Activated naive CD8-positive, alpha-beta T cell treated with anti-CD3 and anti-CD28 coated beads, Interleukin-2, amount 50 U/mL, for 24 hours (primary cell): Measurements from ENCODE around the gene IPPK.

Source experiments
- ATAC-seq: fragments of 150-1000 bp; cut with Tn5 transposase; one replicate; pipeline ENCODE4 v1.10.0; 2021
- DNase-seq: peaks from one replicate; pipeline ENCODE4 v3.0.0; 2021
- H3K27ac Mint-ChIP-seq: one replicate; pipeline ENCODE4 v1.8.0; 2021; ENCODE audit warnings: mild to moderate bottlenecking, mixed read lengths
- H3K27me3 Mint-ChIP-seq: one replicate; pipeline ENCODE4 v1.8.0; 2021; ENCODE audit warnings: mixed read lengths
- H3K36me3 Mint-ChIP-seq: one replicate; pipeline ENCODE4 v1.8.0; 2021; ENCODE audit warnings: low read depth, mixed read lengths
- H3K4me1 Mint-ChIP-seq: one replicate; pipeline ENCODE4 v1.8.0; 2021; ENCODE audit warnings: mixed read lengths
- H3K4me3 Mint-ChIP-seq: one replicate; pipeline ENCODE4 v1.8.0; 2021; ENCODE audit warnings: mild to moderate bottlenecking, moderate library complexity, mixed read lengths
- H3K9me3 Mint-ChIP-seq: one replicate; pipeline ENCODE4 v1.8.0; 2021; ENCODE audit warnings: mixed read lengths

IPPK gene

DNA sequence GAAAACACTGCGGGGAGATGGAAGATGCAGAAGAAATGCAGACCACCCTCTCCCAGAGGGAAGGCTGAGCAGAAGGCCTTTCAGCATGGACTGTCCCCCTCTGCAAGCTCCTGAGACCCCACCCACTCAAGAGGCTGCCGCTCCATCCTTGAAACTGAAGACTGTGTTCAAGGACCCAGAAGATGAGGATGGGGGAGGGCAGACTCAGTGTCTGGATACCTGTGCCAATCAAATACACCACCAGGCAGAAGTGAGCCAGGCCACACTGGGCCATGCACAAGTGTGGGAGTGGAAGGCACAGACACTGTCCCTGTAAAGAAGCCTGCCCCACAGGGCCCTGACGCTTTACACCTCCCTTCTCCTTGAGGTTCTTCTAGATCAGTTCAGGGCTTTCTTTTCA is 40.0 kb upstream of the IPPK start:
- DNase-seq (no peak), ATAC-seq (no peak)
- no peak overlapping the region for H3K27ac Mint-ChIP-seq
- no peaks in the 10 kb centered on the region for H3K27me3 Mint-ChIP-seq
- no peaks in the 10 kb centered on the region for H3K9me3 Mint-ChIP-seq
- H3K4me3 Mint-ChIP-seq, result no peak overlapping the region
- peaks cover 29% of the 10 kb centered on the region for H3K4me1 Mint-ChIP-seq
- peaks cover 24% of the 10 kb centered on the region for H3K36me3 Mint-ChIP-seq

DNA sequence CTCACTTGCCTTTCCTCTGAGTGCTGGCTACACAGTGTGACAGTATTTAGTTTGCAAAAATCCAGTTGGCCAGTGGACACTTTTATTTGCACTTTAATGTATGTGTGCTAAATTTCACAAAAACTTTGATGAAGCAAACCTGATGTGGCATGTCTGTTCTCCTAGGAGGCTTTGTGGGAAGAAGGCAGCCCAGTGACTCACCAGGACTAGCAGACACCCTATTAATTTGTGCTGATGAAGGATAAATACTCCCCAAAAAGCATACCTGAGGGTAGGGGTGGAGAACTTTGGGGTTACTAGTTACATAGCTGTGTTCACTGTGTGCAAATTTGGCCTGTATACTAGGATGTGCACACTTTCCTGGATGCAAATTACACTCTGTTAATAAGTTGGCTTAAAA is 39.3 kb upstream of the IPPK start:
- no peak for ATAC-seq
- DNase-seq, result no peak
- Mint-ChIP-seq H3K27me3 (no peaks in the 10 kb centered on the region), H3K36me3 (peaks cover 20% of the 10 kb centered on the region), H3K9me3 (no peaks in the 10 kb centered on the region), H3K4me3 (no peak overlapping the region), H3K4me1 (peaks cover 29% of the 10 kb centered on the region), H3K27ac (no peak overlapping the region)

DNA sequence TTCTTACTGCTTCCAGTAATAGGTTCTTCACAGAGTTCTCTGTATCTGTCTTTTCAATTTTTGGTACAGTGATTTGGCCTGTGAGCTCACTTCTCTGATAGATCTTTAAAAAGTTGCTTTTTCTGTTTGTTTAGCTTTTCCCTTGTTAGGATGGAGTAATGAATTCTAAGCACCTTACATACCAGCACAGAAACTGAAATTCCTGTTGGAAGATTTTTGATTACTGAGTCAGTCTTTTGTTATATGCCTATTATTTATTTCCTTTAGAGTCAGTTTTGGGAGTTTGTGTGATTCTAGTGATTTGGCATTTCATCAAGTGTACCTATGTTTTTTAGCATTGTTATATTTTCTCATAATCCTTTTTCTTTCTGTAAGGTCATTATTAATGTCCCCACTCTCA is 37.6 kb upstream of the IPPK start:
- H3K9me3 Mint-ChIP-seq, result no peaks in the 10 kb centered on the region
- ATAC-seq, result no peak
- H3K36me3 Mint-ChIP-seq, result peaks cover 11% of the 10 kb centered on the region
- no peak overlapping the region for H3K27ac Mint-ChIP-seq
- no peaks in the 10 kb centered on the region for H3K27me3 Mint-ChIP-seq
- H3K4me1 Mint-ChIP-seq, result peaks cover 19% of the 10 kb centered on the region
- DNase-seq, result no peak
- no peak overlapping the region for H3K4me3 Mint-ChIP-seq

DNA sequence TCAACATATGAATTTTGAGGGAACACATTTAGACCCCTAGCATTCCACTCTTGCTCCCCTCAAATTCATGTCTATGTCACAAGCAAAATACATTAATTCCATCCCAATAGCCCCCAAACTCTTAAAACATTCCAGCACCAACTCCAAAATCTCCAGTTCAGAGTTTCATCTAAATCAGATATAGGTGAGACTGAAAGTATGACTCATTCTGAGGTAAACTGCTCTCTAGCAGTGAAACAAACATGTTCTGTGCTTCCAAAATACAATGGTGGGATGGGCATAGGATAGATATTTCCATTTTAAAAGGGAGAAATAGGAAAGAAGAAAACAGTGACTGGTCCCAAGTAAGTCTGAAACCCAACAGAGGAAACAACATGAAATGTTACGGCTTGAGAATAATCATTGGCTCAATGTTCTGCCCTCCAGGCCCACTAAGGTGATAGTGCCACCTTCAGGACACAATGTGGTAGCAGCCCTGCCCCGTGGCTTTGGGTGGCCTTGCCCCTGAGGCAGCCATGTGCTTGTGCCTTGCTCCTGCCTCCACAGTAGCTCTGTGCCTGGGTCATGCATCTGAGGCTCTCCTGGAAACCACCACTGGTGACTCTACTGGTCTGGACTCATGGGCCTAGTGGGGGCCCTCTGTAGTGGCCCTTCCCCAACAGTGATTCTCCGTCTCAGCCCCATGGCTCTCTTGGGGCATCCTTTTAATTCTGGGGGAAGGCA is 36.4 kb upstream of the IPPK start:
- DNase-seq (peak; percentile 36), ATAC-seq (peak; percentile 94)
- H3K9me3 Mint-ChIP-seq, result no peaks in the 10 kb centered on the region
- peak overlapping the region; percentile 23 for H3K27ac Mint-ChIP-seq
- H3K4me1 Mint-ChIP-seq, result peaks cover 9% of the 10 kb centered on the region
- peaks cover 4% of the 10 kb centered on the region for H3K36me3 Mint-ChIP-seq
- H3K4me3 Mint-ChIP-seq, result no peak overlapping the region
- no peaks in the 10 kb centered on the region for H3K27me3 Mint-ChIP-seq

DNA sequence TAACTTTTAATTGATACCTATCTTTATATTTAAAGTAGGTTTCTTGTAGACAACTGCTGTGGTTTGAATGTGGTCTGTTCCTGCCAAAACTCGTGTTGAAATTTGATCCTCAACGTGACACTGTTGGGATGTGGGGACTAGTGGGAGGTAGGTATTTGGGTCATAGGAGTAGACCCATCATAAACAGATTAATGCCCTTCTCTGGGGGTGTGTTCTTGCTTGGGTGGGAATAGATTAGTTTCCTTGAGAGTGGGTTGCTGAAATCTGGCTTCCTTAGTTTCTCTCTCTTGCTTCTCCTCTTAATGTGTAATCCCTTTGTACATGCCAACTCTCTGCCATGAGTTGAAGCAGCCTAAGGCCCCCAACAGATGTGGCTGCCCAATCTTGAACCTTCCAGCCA is 34.6 kb upstream of the IPPK start:
- H3K4me3 Mint-ChIP-seq, result no peak overlapping the region
- H3K27ac Mint-ChIP-seq, result no peak overlapping the region
- H3K9me3 Mint-ChIP-seq, result no peaks in the 10 kb centered on the region
- ATAC-seq (no peak), DNase-seq (no peak)
- H3K36me3 Mint-ChIP-seq, result peaks cover 3% of the 10 kb centered on the region
- no peaks in the 10 kb centered on the region for H3K27me3 Mint-ChIP-seq
- H3K4me1 Mint-ChIP-seq, result peaks cover 8% of the 10 kb centered on the region

DNA sequence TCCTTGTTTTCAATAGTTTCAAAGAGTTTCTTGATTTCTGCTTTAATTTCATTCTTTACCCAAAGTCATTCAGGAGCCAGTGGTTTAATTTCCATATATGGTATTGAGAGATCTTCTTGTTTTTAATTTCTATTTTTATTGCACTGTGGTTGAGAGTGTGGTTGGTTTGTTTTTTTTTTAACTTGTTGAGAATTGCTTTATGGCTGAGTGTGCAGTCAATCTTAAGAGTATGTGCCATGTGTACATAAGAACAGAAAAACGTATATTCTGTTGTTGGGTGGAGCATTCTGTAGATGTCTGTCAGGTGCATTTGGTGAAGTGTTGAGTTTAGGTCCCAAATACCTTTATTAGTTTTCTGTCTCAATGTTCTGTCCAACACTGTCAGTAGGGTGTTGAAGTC is 26.7 kb upstream of the IPPK start:
- DNase-seq, result no peak

DNA sequence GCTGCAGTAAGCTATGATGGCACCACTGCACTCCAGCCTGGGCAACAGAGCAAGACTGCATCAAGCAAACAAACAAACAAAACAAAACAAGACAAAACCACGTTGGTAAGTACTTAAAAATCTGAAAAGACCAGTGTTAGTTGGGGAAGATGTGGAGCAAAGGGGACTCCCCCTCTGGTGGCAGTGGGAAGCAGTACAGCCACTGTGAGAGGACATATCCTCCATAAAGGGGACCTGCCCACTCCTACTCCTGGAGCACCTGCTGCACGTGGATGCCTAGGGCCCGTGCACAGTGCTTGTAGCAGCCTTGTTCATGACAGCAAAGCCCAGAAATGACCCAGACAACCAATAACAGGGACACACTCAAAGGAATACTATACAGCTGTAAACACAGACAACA is 17.0 kb upstream of the IPPK start:
- H3K27me3 Mint-ChIP-seq, result no peaks in the 10 kb centered on the region
- H3K4me1 Mint-ChIP-seq, result no peaks in the 10 kb centered on the region
- H3K36me3 Mint-ChIP-seq, result no peaks in the 10 kb centered on the region
- H3K27ac Mint-ChIP-seq, result no peak overlapping the region
- H3K4me3 Mint-ChIP-seq, result no peak overlapping the region
- no peak for ATAC-seq
- peaks cover 19% of the 10 kb centered on the region for H3K9me3 Mint-ChIP-seq
- no peak for DNase-seq

More for the DNA sequence above, 26.7 kb upstream of the IPPK start:
- Mint-ChIP-seq H3K9me3 (peaks cover 54% of the 10 kb centered on the region), H3K4me1 (peaks cover 3% of the 10 kb centered on the region), H3K4me3 (no peak overlapping the region), H3K36me3 (peaks cover 11% of the 10 kb centered on the region), H3K27me3 (no peaks in the 10 kb centered on the region), H3K27ac (no peak overlapping the region)
- ATAC-seq, result no peak

DNA sequence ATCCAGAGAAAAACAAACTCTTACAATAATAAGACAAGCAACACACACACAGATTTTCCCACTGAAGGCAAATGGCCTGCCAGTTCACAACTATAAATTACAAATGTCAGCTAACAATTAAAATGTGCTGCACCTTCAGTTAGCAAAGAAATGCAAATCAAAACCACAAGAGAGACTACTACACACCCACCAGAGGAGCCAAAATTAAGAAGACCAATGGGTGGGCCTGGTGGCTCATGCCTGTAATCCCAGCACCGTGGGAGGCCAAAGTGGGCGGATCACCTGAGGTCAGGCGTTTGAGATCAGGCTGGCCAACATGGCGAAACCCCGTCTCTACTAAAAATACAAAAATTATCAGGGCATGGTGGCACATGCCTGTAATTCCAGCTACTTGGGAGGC is 15.1 kb upstream of the IPPK start:
- ATAC-seq (no peak), DNase-seq (no peak)
- H3K9me3 Mint-ChIP-seq, result peaks cover 2% of the 10 kb centered on the region
- H3K27ac Mint-ChIP-seq, result no peak overlapping the region
- H3K4me1 Mint-ChIP-seq, result no peaks in the 10 kb centered on the region
- no peaks in the 10 kb centered on the region for H3K36me3 Mint-ChIP-seq
- no peak overlapping the region for H3K4me3 Mint-ChIP-seq
- H3K27me3 Mint-ChIP-seq, result no peaks in the 10 kb centered on the region

DNA sequence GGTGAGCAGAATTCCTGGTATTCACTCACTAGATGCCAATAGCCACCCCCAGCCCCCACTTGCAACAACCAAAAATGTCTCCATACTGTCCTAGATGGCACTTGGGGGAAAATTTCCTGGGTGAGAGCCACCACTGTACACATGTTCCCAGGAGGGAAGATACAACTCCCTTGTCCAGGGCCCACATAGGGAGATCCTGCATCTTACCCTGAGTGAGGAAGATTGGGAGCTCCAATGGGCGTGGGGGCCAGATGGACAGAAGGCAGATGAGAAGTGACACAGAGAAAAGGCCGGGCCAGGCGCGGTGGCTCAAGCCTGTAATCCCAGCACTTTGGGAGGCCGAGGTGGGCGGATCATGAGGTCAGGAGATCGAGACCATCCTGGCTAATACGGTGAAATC is 12.3 kb upstream of the IPPK start:
- DNase-seq (no peak), ATAC-seq (no peak)
- Mint-ChIP-seq H3K9me3 (no peaks in the 10 kb centered on the region), H3K27me3 (no peaks in the 10 kb centered on the region), H3K4me1 (no peaks in the 10 kb centered on the region), H3K36me3 (no peaks in the 10 kb centered on the region), H3K4me3 (no peak overlapping the region), H3K27ac (no peak overlapping the region)

DNA sequence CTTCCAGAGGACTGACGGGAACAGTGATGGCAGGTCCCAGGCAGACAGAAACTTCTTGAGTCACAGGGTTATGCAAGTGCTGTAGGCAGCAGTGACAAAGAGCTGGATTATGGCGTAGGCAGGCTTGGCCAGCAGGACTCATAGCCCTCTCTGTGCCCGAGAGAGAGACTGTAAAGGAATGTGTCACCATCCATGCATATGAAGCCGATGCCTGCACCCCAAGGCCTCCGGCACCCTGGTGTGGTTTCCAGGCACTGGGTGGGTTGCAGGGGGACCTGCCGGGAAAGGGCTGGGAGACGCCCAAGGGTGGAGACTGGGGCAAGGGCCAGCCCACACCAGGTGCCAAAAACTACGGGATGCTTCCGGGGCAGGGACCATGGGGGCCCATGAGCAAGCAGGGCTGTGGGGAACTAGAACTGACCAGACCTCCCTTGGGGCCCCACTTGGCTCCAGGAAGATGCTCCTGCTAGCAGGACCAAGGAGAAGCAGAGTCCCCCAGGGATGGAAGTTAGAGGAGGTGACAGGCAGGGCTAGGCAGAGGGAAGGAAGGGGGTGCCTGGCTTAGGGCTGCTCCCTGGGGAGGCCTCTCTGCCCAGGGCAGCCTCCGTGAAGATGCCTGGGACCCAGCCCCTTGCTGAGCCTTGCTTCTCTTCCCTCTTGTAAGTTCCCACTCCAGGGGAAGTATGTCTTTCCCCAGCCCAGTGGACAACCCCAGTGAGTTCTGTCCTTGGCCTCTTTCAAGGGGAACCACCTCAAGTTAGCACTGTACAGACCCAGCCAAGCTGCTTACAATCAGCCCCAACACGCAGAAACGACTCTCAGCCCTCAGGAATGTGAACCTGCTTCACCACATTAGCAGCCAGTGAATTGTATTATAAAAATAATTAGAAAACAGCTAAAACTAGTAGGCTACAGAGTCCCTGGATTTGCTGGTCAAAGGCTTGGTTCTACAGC is 10.5 kb upstream of the IPPK start:
- H3K4me3 Mint-ChIP-seq, result no peak overlapping the region
- no peaks in the 10 kb centered on the region for H3K9me3 Mint-ChIP-seq
- H3K27me3 Mint-ChIP-seq, result no peaks in the 10 kb centered on the region
- no peaks in the 10 kb centered on the region for H3K36me3 Mint-ChIP-seq
- no peak overlapping the region for H3K27ac Mint-ChIP-seq
- no peaks in the 10 kb centered on the region for H3K4me1 Mint-ChIP-seq
- DNase-seq (no peak), ATAC-seq (no peak)

DNA sequence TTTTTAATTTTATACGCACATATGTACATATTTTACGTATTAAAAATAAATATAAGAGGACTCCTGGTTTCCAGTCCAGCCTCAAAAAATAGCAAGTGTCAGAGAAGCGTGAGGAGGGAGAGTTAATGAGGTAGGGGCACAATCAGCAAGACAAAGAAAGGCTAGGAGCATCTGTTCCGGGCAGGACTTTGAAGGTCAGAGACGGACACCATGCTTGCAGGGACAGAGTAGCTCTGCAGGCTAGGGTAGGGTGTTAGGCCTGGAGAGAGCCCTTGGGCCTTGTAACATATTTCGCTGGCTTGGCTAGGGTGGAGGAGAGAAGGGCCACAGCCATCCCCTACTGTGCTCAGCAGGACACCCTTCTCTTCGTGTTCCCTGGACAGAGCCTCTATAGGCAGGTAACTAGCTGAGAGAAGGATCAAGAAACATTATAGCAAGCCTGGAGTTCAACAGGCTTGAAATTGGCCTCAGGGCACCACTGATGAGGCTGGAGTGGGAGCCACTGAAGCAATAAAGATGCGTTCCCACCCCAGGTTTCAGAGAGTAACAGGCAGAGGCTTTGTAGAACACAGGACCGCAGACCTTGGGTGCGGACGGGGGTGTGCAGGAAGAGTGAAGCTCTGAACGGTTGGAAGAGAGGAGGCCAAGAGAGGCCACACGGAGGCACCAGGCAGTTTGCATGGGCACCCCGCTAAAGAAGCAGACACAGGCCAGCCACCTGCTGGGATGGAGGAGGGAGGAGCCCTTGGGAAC is 9.7 kb upstream of the IPPK start:
- no peak for DNase-seq
- Mint-ChIP-seq H3K27me3 (no peaks in the 10 kb centered on the region), H3K36me3 (no peaks in the 10 kb centered on the region), H3K9me3 (no peaks in the 10 kb centered on the region), H3K4me3 (no peak overlapping the region), H3K27ac (no peak overlapping the region), H3K4me1 (no peaks in the 10 kb centered on the region)
- no peak for ATAC-seq

DNA sequence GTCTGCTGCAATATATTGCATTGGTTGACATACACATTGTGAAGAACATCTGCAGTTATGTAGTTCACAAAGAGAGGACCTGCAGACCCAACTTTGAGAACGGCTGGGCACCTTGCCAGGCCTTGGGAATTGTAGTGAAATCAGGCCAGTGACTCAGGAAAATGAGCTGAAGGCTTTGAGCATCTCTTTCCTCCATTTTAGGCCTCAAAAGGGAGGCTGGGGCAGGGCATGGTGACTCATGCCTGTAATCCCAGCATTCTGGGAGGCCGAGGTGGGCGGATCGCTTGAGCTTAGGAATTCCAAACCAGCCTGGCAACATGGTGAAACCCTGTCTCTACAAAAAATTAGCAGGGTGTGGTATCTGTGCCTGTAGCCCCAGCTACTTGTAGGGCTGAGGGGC is 1.4 kb upstream of the IPPK start:
- Mint-ChIP-seq H3K4me3 (peak overlapping the region; percentile 95), H3K9me3 (no peaks in the 10 kb centered on the region), H3K4me1 (peaks cover 26% of the 10 kb centered on the region), H3K27me3 (no peaks in the 10 kb centered on the region), H3K27ac (peak overlapping the region; percentile 5), H3K36me3 (peaks cover 4% of the 10 kb centered on the region)
- DNase-seq (no peak), ATAC-seq (no peak)

DNA sequence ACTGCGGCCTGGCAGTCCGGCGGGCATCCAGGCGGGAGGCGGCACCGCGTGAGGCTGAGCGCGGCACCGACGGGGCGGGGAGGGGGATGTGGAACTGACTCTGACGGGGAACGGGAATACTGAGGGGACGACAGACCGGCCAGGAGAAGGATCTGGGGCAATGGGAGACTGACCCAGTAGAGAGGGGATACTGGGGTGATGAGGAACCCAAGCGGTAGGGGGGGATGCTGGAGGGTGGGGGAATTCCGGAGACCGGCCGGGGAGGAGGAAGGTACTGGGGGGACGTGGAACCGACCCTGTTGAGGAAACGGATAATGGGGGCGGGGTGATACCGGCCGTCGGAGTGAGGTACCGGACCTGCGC is 423 bp downstream of the IPPK start:
- no peaks in the 10 kb centered on the region for H3K9me3 Mint-ChIP-seq
- H3K27ac Mint-ChIP-seq, result peak overlapping the region; percentile 63
- H3K36me3 Mint-ChIP-seq, result peaks cover 9% of the 10 kb centered on the region
- H3K27me3 Mint-ChIP-seq, result no peaks in the 10 kb centered on the region
- ATAC-seq, result peak; percentile 10
- peaks cover 39% of the 10 kb centered on the region for H3K4me1 Mint-ChIP-seq
- DNase-seq, result no peak
- peak overlapping the region; percentile 95 for H3K4me3 Mint-ChIP-seq

DNA sequence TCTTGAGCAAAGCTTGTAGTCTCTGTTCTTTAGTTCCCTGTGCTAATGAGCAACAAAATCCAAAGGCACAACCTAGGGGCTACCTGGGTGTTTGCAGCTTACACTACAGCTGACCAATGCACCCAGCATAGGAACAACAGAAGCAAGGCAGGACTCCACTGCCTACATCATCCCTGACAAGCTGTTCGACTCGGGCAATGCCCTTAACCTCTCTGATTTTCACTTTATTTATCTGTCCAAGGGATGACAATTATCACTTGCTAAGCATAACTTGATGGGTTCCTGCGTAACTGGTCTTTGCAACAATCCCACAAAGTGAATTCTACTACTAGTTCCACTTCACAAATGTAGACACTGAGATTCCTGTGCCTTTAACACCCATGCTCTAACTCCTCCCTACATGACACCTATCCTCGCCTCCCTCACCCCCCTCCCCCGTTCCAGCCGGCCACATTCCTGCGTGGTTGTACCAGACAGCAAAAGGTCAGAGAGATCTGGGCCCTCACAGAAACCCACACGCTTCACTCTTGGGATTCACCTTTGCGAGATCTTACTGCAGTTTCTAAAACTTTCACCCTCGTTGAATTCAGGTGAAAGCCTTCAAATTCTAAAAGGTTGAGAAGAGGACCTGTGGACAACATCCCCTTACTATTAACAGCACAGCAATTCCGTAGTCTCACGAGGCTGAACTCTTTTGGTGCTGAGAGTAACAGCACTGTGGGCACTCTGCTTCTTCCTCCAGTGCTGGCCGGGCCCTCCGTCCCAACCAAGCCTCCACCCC is 995 bp downstream of the IPPK start:
- peaks cover 44% of the 10 kb centered on the region for H3K4me1 Mint-ChIP-seq
- peaks cover 9% of the 10 kb centered on the region for H3K36me3 Mint-ChIP-seq
- no peaks in the 10 kb centered on the region for H3K9me3 Mint-ChIP-seq
- no peaks in the 10 kb centered on the region for H3K27me3 Mint-ChIP-seq
- DNase-seq (peak; percentile 69), ATAC-seq (peak; percentile 13)
- peak overlapping the region; percentile 95 for H3K4me3 Mint-ChIP-seq
- peak overlapping the region; percentile 63 for H3K27ac Mint-ChIP-seq
